NOMO-1 treated with dmso at 0.1 percent for 144 hours (cell line): Measurements from ENCODE around the gene MED29.

ENCODE experiments used
- DNase-seq: peaks from one replicate; lab custom pipeline; 2025; ENCODE audit not compliant: unreplicated experiment; lab: John Stamatoyannopoulos, UW

Gene MED29

GRCh38 chr19:39390751-39391437, at the start of gene MED29, which contains the start of gene PAF1:
MED29 (plus strand) TSS chr19:39391378; CDS start chr19:39391423, 45 bp downstream.
PAF1 (minus strand) TSS chr19:39391106; CDS start chr19:39390864, 242 bp downstream.
- peak; percentile 99 for DNase-seq

- DNase-seq: peak; percentile 100
These were observed 49.2 kb upstream of the MED29 start, which contains the start of gene SAMD4B for GRCh38 chr19:39341719-39342604. SAMD4B (plus strand) TSS chr19:39342421; CDS start chr19:39356894, 14,473 bp downstream.

DNA sequence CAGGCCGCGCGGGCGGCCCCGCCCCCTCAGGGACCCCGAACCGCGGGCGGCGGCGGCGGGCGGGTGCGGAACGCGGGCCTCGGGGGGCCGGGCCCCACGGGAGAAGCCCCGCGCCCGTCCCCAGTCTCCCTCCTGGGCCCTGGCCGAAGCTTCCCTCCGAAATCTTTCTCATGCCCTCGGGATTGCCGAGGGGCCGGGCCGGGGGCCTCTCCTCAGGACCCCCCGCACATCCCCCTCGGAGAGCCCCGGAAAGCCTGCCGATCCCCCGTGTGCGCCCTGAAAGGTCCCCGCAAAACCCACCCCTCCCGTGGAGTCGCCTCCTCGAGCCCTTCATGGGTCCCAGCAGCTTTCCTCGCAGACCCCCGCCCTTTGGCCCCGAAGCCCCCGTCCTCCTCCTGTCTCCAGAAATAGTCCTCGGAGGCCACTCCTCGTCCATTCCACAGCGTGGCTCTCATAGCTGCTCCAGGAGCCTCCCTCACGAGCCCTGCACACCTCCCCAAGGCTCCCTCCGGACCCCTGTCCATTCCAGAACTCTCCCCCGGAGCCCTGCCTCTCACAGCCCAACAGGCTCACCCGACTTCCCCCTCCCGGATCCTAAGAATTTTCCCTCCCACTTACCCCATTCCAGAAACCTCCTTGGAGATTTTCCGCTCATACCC, 48.4 kb upstream of the MED29 start:
- DNase-seq: no peak

DNA sequence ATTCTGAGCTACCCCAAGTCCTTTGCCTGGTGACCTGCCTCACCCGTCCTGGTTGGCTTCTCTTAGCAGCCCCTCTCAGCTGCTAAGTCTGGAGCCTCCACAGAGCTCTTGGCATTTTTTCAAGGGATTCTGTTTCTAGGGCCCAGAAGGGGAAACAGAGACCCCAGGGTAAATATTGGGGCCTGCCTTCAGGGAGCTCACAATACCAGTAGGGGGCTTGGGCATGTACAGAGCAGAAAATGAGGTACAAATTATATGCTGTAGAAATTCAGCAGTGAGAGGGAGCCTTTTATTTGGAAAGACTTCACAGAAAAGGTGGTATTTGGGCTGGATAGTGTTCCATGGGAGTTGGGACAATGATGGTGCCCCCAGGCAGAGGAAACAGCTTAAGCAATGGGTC, 45.2 kb upstream of the MED29 start:
- DNase-seq: no peak

GRCh38 chr19:39347332-39348164, 43.6 kb upstream of the MED29 start:
- no peak for DNase-seq

- no peak for DNase-seq
These were observed 41.9 kb upstream of the MED29 start for GRCh38 chr19:39349326-39349725.

GRCh38 chr19:39350156-39350555, 41.0 kb upstream of the MED29 start:
- DNase-seq: no peak

GRCh38 chr19:39351537-39352064, 39.6 kb upstream of the MED29 start:
- DNase-seq: no peak

GRCh38 chr19:39352381-39353255, 38.6 kb upstream of the MED29 start:
- DNase-seq: no peak

DNA sequence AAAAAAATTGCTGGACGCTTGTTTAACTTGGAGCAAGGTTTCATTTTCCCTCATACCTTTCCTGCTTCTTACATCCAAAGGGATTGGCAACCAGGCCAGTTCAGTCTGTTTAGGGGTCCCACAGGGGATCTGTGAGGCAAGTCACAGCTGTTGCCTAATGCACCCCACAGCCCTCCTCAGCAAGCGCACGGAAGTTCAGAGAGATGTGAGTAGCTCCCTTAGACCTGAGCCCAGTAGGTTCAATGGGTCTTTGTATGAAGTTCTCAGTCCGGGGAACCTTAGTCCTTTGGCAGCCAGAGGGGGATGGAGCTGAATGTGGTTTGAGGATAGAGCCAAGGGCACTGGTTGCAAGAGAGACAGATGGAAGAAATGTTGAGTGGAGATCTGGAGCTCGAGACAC, 35.9 kb upstream of the MED29 start:
- DNase-seq: no peak

DNA sequence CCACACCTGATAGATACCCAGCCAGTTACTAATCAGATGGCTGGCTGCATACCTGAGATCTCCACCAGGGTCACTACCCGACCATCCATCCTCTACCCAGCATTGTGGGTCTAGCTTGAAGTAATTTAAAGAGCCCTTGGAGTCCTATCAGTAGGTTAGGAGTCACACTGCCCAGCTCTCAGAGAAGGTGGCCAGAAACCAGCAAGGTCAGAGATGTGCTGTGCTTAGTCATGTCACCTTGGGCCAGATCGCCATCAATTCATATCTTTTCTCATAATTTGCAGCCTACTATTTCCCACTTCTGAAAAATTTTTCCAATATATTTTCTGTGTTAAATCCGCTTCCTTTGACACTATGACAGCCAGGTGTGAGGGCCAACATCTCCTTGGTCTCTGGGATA, 35.1 kb upstream of the MED29 start:
- no peak for DNase-seq

- no peak for DNase-seq
These were observed 34.5 kb upstream of the MED29 start for GRCh38 chr19:39356647-39357046.

DNA sequence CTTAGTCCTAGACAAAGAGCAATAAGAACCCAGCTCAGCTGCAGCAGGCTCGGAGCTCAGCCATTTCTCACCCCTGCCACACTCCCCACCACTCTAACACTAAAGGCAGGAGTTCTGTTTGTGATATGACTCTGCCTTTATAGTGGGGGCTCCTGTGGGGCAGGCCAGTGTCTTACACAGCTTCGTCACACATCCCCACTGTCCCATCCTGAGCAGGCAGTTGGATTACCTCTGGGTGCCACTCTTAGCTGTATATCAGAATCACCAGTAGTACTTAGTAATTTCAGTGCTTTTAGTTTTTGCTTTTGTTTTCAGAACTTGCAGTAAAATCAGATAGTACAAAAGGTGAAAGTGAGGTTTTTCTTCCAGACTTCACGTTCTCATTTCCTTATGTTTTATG, 32.2 kb upstream of the MED29 start:
- DNase-seq: no peak

- DNase-seq: no peak
These were observed 30.6 kb upstream of the MED29 start for GRCh38 chr19:39360599-39360998.

GRCh38 chr19:39362682-39363657, 28.2 kb upstream of the MED29 start:
- DNase-seq: no peak

DNA sequence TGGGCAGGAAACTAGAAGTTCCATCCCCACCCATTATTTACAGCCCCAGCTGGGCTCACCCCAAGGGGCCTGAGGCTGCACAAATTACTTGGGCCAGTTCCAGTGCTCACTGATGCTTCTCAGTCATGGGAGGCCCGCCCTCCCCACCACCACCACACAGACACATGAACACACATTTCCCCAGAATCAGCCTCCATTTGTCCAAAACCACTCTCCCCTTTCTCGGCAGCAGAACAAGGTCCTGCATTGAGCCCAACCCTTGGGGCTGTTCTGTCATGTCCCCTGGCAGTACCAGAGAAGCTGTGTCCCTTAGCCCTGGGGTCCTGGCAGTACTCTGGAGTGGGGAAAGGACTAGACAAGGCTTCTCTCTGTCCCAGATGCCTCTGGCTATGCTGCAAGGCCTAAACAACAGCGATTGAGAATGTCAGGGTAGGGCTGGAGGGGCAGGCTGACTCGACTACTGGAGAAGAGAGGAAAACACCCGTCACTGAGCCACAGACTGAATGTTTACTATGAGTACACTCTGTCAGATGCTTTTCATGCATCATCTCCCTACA, 27.2 kb upstream of the MED29 start:
- no peak for DNase-seq

DNA sequence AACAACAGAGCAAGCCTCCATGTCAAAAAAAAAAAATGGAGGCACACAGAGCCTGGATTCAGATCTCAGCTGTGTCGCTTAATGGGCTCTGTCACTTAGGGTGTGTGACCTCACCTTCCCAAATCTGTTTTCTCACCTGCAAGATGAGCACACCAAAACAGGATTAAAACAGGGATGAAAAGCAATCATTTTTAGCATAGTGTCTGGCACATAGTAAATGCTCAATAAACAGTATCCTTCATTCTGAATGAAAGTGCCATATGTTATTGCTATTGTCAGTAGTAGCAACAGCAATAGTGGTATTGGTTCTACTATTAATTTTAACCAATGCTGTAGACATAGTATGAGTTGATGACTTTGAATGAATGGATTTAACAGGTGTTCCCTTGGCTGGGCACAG, 25.6 kb upstream of the MED29 start:
- DNase-seq: no peak

DNA sequence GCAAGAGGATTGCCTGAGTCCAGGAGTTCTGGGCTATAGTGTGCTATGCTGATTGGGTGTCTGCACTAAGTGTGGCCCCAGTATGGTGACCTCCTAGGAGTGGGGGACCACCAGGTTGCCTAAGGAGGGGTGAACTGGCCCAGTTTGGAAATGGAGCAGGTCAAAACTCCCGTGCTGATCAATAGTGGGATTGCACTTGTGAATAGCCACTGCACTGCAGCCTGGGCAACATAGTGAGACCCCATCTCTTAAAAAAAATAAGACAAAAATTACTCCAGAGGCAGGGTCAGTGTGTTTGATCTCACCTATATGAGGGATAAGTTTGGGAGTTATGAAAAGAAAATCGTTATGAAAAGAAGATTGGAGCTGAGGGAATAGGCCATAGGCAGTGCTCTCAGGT, 22.0 kb upstream of the MED29 start:
- DNase-seq: no peak
